LNCAP (cell line): ENCODE data around the gene DMD.

ENCODE experiments used
- CTCF ChIP-seq: fragments of 450-650 bp; IDR thresholded peaks from 2 replicates; pipeline ENCODE4 v1.5.1; 2017; ENCODE audit warnings: mild to moderate bottlenecking

The DMD gene

GRCh38 chrX:31483336-31483735 lies 1728.0 kb downstream of the DMD start:
- no peak for TF ChIP-seq CTCF

GRCh38 chrX:31480696-31481095 lies 1730.7 kb downstream of the DMD start:
- no peak for TF ChIP-seq CTCF

GRCh38 chrX:31471229-31471628 lies 1740.1 kb downstream of the DMD start:
- no peak for TF ChIP-seq CTCF

DNA sequence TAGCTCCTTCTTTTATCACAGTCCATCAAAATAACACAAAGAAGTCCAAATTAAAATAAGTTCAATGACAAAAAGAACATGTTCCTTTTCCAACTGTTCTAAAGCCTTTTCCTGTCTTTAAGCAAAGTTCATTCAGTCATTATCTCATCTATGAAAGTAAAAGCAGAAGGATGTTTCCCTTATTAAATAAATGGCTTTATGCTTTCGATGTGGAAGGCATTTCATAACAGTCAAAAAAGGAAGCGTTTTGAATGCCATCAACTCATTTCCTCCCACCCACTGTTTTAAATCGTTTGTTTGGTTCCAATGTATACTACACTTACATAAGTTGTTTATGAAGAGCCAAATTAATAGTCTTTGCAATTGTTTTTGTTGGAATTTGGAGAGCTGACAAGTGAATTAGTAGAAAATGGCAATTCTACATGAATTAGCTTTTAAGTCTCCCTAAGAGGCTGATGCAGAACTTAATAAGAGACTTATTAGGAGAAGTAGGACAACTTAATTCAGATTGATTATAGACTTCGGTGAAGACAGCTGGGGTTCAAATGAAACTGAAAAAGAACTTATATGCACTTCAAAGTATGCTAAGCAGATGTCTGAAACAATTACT lies 1746.9 kb downstream of the DMD start:
- no peak for TF ChIP-seq CTCF

DNA sequence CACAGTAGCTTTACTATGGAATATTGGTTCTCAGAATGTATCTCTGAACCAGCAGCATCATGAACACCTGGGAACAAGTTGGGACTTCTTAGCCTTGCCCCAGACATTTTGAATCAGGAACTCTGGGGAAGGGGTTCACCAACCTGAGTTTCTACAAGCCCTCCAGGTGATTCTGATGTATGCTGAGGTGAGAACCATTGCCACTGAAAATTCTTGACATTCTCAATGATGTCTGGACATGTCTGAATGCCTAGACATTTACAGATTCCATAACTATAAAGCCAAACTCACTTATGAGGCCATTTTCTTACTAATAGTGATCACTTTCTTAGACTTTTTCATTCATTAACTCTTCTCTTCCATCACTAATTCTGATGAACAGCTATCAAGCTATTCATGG lies 1750.1 kb downstream of the DMD start:
- no peak for TF ChIP-seq CTCF

- no peak for TF ChIP-seq CTCF
Observed at GRCh38 chrX:31459361-31459760, 1752.0 kb downstream of the DMD start.

- no peak for TF ChIP-seq CTCF
Observed at GRCh38 chrX:31449965-31450364, 1761.4 kb downstream of the DMD start.

GRCh38 chrX:31449081-31449480 lies 1762.3 kb downstream of the DMD start:
- TF ChIP-seq CTCF: no peak
